ENCODE data around the gene HEBP1.

- TF ChIP-seq CTCF (IDR thresholded peaks at IDR 0.05; ENCODE audit: low read depth, low read length, poor library complexity, severe bottlenecking) = no peak
- no peak for TF ChIP-seq EZH2phosphoT487 (IDR thresholded peaks at IDR 0.05; ENCODE audit: borderline replicate concordance, low read length)
Measured at GRCh38 chr12:12926571-12927071, 73.4 kb downstream of the HEBP1 start.

Measured in DOHH2 (cell line).